Panc1 (cell line): ENCODE results near the gene SNX1.

ENCODE experiments used
- CTCF ChIP-seq: fragments of 450-650 bp; IDR thresholded peaks from 2 replicates; pipeline ENCODE4 v1.5.1; 2017; ENCODE audit warnings: mild to moderate bottlenecking
- REST ChIP-seq, 2 experiments: IDR thresholded peaks; 2 replicates each; pipeline ENCODE4 v1.6.1; 2011 to 2012; ENCODE audit warnings: low read depth in 2 of 2, control low read depth in 1 of 2, low read length in 1 of 2, mild to moderate bottlenecking in 1 of 2, moderate library complexity in 1 of 2; ENCODE audit not compliant: insufficient read depth in 1 of 2

DNA sequence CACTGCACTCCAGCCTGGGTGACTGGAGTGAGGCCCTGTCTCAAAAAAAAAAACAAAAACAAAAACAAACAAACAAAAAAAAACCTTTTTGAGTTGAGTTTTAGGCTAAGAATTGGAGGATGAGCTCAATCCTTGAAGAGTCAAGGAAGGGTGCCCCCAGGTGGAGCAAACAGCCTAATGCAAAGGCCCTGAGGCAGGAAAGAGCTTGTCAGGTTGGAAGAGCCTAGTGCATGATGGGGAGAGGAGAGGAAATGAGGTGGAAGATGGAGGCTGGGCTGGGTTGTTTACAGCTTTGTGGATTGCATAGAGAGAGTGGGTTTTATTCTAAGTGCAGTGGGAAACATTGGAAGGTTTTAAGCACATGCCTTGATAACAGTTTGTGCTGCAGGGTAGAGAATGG is 53.6 kb downstream of the SNX1 start:
- no peak; the same call in 1 of the 2 replicates for TF ChIP-seq CTCF
- TF ChIP-seq REST (IDR thresholded peaks at IDR 0.05; ENCODE audit: insufficient read depth in 1 of 2, low read depth in 2 of 2, low read length in 1 of 2), result no peak
